ENCODE results near the gene PLEKHA3.
"Not testable (repeated sequence)": the region's sequence is repeated elsewhere in the genome, so short reads cannot be mapped to it uniquely, and the experiment has no call there.

Gene PLEKHA3

DNA sequence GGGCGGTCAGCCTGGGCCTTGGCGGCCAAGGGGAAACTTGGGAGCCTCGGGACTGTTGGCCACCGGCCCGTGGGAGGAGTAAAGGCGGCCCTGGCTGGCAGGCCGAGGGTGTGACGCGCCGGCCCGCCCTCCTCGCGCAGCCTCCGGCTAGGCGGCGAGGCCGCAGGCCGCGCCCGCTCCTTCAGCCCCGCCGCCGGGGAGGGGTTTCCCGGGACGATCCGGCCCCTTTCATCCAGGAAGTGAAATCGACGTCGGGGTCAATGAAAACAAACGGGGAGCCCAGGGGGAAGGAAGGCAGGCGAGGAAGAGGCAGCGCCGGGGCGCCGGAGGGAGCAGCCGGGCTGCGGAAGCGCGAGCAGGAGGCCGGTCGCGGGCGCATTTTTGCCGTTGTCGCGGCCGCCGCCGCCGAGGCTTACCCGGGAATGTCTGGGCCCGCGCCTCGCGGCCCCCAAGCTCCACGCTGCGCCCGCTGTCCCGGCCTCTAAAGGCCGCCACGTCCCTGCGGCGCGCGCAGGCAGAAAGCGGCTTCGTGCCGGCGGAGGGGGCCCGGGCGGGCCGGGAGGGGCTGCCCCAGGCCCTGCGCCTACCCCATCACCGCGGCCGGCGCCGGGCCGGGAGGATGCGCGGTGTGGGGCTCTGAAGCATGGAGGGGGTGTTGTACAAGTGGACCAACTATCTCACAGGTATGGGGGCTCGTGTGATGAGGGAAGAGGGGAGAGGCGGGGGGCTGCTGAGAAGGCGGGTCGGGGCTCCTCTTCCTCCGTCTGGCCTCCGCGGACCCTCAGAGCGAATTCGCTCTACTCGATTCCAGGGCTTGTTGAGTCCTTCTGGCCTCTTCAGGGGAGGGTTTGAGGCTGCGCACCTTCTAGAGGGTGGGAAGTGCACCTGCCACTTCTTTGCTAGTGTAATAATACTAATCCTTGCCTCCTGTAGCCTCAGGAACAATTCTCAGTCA is at the start of gene PLEKHA3:
Gene PLEKHA3 (plus strand): TSS at position 231 of the 955 bp plus-strand sequence. CDS start 413 bp downstream, at position 644.
- DNase-seq: peak; percentile 88 to 93

- no peak for DNase-seq
These were observed 43.6 kb upstream of the PLEKHA3 start for GRCh38 chr2:178436662-178437061.

DNA sequence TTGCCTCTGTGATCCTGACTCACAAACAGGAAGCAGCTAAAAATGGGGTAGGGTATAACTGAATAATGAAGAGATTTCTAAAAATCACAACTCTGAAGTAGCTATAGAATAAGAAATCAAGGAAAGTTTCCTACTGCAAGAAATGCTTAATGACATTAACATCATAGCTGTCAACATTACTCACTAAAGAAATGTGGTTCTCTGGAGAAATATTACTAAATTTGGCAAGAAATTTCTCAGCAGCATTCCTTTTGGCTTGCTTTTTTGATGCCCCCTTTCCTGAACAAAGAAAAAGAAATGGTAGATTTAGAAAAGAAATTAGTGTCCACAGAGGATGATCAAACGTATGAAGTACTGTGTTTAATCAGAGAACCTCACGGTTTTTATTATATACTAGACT is 38.8 kb upstream of the PLEKHA3 start:
- no peak for DNase-seq

DNA sequence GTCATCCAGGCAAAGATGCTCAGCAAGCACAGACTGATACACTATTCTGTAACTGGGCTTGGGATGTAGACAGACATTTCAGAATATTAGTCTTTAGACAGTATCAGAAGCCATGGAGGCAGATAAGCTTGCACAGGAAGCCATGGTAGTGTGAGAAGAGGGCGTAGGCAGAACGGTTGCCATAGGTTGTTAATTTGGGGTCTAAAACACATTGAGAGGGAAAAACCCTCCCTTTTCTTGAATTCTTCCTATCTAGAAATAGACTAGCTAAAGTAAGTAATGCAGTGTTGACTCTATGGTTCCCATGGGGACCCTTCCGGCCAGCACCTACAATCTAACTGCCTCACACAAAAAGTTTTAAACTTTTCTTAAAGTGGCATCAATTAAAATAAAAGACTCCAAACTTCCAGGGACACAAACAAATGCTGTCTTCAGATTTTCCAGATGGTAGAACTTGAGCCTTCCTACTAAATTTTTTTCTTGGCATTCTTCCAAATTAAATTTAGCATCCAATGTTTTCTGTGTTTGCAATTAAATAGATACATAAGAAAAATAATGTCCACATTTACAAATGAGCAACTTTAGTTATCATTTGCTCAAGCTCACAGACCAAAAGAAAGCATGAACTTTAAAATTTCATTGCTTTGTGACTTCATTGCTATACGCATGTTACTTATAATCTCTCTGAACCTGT is 31.1 kb upstream of the PLEKHA3 start:
- no peak for DNase-seq

DNA sequence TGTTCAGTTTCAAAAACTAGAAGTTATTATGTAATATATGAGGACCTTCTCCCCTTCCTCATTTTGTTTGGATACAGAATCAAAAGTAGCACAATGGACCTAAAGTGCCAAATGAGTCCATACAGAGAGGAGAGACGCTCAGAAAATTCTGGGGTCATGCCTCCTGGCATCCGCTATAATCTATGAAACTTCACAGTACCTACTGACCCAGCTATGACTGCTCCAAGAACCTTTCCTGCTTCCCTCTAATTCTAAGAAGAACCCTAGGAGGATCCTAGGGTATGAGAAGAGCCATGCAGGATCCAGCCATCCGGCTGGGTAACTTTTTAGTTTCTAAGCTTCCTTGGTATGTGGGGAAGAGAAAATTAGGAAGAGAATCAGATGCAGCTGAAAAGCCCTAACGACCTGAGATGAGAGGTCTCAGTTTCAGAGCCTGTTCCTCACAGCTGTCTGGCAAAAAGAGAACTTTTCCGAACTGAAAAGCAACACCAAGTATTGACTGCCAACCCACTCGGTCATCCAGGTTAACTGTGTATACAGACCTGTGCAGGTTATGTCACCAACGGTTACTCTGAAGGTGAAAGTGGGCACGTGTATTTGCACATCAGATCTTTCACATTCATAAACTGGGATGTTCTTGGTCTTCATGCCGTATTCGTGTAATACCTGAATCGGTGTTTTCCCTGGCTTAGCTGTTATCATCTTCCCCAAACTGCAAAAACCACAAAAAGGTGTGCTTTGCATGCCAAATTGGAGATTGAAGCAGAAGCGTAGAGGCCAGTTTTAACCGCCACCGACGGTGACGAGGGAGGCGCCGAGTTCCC is 30.3 kb upstream of the PLEKHA3 start:
- no peak for DNase-seq

GRCh38 chr2:178450524-178450773 is 29.8 kb upstream of the PLEKHA3 start:
- DNase-seq: no peak

- DNase-seq: peak; percentile 95 to 98
These were observed 29.3 kb upstream of the PLEKHA3 start, which contains the start of the genes PJVK and PRKRA for GRCh38 chr2:178450774-178451525. Gene PJVK (plus strand): TSS chr2:178451378. CDS start chr2:178453410, 2,032 bp downstream. Gene PRKRA (minus strand): TSS chr2:178451175. CDS start chr2:178451030, 145 bp downstream.

DNA sequence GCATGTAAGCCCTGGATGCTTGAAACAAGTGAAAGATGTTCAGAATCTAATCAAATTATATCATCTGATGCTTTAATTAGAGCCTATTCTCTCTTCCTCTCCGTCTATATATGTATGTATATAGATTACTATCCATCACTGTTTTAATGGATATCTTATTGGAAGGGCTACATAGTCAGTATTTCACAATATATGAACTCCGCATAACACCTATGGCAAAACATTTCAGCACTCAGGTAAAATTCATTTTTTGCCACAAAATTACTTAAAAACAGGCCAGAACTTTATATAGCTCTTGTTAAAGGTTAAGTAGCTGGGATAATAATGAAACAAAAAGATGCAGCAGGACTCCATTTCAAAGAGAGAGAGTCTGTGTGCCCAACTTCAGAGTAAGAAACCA is 27.9 kb upstream of the PLEKHA3 start:
- DNase-seq: no peak

DNA sequence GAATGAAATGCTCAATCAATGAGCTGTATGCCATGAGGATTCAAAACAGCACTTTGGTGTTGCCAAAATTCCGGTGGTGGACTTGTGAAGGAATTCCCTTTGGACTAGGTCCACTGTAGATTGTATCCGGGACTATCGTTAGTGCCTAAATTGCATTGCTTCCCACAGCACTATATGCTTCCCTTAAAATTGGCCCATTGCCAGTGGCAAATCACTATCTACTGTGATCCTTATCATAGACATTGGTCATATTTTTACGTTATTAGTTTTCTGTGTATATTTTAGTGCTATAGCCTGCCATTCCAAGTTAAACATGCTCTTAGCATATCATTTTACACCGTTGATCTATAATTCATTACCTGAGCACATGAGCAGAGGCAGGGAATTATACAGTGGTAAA is 27.4 kb upstream of the PLEKHA3 start:
- no peak for DNase-seq

GRCh38 chr2:178455947-178456346 is 24.3 kb upstream of the PLEKHA3 start:
- no peak for DNase-seq

DNA sequence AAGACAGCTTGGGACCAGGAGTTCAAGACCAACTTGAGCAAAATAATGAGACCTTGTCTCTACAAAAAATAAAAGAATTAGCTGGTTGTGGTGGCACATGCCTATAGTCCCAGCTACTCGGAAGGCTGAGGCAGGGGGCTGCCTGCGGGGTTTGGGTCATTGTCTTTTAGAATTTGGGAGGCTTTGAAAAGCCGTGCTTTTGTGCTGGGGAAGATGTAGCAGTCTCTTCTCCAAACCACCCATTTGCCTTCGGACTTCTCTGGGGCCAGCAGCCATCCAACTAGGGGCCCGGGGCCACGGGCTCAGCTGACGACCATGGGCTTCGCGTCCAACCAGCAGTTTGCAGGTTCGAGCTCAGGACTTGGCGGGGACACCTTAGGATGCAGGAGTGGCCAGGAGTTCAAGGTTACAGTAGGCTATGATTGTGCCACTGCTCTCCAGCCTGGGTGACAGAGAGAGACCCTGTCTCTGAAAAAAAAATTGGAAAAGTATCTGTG is 22.8 kb upstream of the PLEKHA3 start:
- DNase-seq: no peak

- DNase-seq: no peak
These were observed 10.9 kb upstream of the PLEKHA3 start for GRCh38 chr2:178469219-178469849.

- DNase-seq: not testable (repeated sequence)
These were observed 8.9 kb upstream of the PLEKHA3 start for GRCh38 chr2:178471313-178471712.

DNA sequence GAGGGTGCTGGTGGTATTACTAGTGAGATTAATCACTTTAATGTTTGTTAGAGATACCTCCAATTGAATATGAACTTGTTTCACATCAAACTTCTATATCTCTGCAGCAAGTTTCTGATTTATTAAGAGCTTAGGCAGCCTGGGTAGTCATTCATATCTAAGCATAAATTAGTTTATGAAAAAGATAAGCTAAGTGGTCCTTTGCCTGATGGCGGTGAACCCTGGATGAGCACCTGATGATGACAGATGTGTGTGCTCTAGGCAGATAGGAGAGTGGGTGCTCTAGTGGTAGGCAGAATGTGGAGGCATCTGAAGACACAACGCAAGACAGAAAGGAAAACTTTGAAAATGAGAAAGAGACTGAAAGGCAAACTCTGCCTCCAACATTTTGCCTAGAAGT is 6.9 kb upstream of the PLEKHA3 start:
- no peak for DNase-seq

DNA sequence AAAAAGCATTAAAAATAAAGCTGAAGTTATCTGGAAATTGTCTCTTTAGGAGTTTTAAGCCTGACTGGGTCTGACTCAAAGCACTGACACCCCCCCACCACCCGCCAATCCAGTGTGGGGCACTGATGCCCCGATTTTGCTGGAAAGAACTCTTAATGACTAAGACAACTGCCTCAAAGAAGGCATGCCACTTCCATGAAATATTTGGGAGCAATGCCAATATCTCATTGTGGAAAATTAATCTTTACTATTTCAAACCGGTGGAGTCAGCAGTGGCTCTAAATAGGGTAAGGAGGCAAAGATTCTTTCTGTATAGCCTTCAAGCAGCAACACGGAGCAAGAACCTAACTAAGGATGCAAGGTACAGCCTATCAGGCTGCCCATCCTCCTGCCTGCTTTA is 6.3 kb upstream of the PLEKHA3 start:
- no peak for DNase-seq

- no peak for DNase-seq
These were observed 5.7 kb upstream of the PLEKHA3 start for GRCh38 chr2:178474560-178474959.

DNA sequence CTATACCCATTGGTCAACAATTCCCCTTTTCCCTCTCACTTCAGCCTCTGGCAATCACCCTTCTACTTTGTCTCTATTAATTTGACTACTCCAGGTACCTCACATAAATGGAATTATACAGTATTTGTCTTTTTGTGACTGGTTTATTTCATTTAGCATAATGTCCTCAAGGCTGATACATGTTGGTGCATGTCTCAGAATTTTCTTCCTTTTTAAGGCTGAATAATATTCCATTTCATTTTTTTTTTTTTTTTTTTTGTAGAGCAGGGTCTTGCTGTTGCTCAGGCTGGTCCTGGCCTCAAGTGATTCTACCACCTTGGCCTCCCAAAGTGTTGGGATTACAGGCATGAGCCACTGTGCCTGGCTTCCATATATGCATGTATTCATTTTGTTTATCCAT is 3.8 kb upstream of the PLEKHA3 start:
- DNase-seq: no peak

DNA sequence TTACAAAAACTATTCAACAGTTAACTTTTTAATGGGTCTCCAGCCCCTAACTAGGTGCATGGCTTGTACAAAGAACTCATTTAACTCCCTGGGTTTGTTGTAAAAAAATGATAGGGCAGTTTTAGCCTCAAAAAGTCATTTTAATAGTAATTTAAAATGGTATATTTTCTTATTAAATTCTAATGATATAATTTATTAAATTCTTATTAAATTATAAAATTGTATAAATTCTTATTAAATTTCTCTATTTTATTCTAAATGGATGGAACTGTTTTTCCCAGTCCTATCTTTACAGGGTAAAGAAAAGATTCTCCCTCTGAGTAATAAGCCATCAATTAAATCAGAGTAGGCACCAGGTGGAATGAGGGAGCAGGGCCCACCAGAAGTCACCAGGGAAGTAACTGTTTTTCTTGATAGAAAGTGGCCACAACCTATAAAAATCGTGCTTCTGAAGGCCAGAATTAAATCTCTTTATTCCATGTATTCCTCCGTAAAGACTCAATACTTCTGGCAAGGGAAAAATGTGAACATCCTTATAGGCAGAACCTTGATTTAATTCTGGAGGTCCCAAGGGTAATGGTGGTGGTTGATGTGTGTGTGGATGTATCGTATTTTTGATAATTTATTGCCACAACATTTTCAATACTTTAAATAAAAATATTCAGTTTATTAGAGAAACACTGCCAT is 2.7 kb upstream of the PLEKHA3 start:
- peak in 1 of 2 experiments; percentile 38 for DNase-seq

GRCh38 chr2:178478130-178478438 is 2.2 kb upstream of the PLEKHA3 start:
- DNase-seq: peak in 1 of 2 experiments; percentile 40

DNA sequence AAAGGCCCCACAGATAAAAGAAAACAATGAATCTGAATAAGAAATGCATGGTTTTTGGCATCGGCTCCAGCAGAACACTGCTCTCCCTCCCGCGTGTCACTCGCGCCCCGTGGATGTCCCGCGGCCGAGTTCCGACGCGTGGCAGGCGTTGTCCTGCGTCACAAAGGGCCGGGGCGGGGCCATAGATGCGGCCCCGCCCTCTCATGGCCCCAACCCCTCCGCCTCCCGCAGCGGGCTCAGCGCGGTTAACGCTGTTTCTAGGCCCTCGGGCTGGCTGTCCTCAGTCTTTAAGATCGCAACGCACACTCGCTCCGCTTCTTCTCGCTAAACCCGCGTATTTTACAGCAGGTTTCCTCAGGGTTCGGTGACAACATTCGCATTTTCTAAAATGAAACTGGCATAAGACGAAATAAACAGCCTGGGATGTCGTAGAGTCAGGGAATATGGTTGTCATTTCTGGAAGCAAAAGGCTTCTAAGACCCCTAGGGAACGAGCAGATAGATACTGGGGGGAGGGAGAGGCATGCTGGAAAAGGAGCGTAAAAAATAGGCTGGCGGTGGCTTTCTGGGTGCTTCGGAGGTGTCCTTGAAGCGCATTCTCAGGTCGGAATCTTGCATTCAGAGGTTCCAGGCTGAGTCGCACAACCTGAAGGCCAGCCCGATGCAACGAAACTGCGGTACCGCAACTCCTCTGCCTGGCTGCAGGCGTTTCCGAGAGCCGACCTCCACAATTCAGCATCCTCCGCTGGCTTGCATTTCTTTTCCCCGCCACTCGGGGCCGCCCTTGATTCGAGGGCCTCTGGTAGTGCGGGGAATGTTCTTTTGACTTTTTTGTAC is 1.6 kb upstream of the PLEKHA3 start, which contains the start of gene FKBP7:
Gene FKBP7 (minus strand): TSS at position 162 of the 836 bp plus-strand sequence. CDS start 101 bp downstream, at position 61.
- peak; percentile 79 to 86 for DNase-seq

Measured in NCI-H2081 (cell line).